ENCODE measurements around the gene PRR12. TPM values are rescaled to one million over a fixed set of nuclear protein-coding genes. Genes with fewer than 3 reads are reported as not detected.
"Not testable (repeated sequence)": the region's sequence is repeated elsewhere in the genome, so short reads cannot be mapped to it uniquely, and the experiment has no call there.

The PRR12 gene
- total and polyA plus RNA-seq, 10 donors, result 3.7 to 44.3 (median 23.1) TPM

- intact Hi-C loops (cut with DNase I; ENCODE audit: low total_unique reads), result no loop called here
- 95 to 99% (median 97%) methylated on average over 5 to 7 of the region's 7 CpGs for WGBS, 5 donors
- Histone ChIP-seq H3K27me3 (replicated peaks in 1 of 7) (no peaks in the 10 kb centered on the region), H3K9me3 (peaks cover 0 to 6% (median 0%) of the 10 kb centered on the region in 8 donors), H3K36me3 (peaks cover 0 to 95% (median 61%) of the 10 kb centered on the region in 6 donors), H3K4me1 (peaks cover 0 to 31% (median 22%) of the 10 kb centered on the region in 6 donors), H3K4me3 (no peak overlapping the region), H3K27ac (no peak overlapping the region)
- TF ChIP-seq POLR2AphosphoS5 (IDR thresholded peaks at IDR 0.05) (no peak), POLR2A (IDR thresholded peaks at IDR 0.05) (no peak), CTCF (IDR thresholded peaks at IDR 0.05 in 8 of 11, conservative IDR thresholded peaks at IDR 0.05 in 3 of 11) (no peak)
- DNase-seq, result no peak
These were observed 25.6 kb downstream of the PRR12 start for GRCh38 chr19:49616532-49616931.

- H3K4me3 ChIP-seq, result no peak overlapping the region
- peaks cover 0 to 98% (median 65%) of the 10 kb centered on the region in 6 donors for H3K36me3 ChIP-seq
- H3K4me1 ChIP-seq, result peaks cover 0 to 29% (median 20%) of the 10 kb centered on the region in 6 donors
- peaks cover 0 to 6% (median 0%) of the 10 kb centered on the region in 8 donors for H3K9me3 ChIP-seq
- intact Hi-C loops (cut with DNase I; ENCODE audit: low total_unique reads), result no loop called here
- no peak for TF ChIP-seq POLR2A (IDR thresholded peaks at IDR 0.05)
- TF ChIP-seq POLR2AphosphoS5 (IDR thresholded peaks at IDR 0.05), result no peak
- TF ChIP-seq CTCF (IDR thresholded peaks at IDR 0.05 in 8 of 11, conservative IDR thresholded peaks at IDR 0.05 in 3 of 11), result no peak
- H3K27me3 ChIP-seq (replicated peaks in 1 of 7), result no peaks in the 10 kb centered on the region
- 89 to 99% (median 93%) methylated on average over 7 of the region's 7 CpGs for WGBS, 5 donors
- no peak overlapping the region for H3K27ac ChIP-seq
- DNase-seq, result no peak
These were observed 26.0 kb downstream of the PRR12 start for GRCh38 chr19:49616945-49617344.

- WGBS, 5 donors, result 90 to 97% (median 93%) methylated on average over 13 of the region's 13 CpGs
- H3K27me3 ChIP-seq (replicated peaks in 1 of 7); H3K9me3 ChIP-seq; H3K27ac ChIP-seq; H3K4me3 ChIP-seq; DNase-seq; intact Hi-C loops (cut with DNase I; ENCODE audit: low total_unique reads): not testable (repeated sequence)
- Histone ChIP-seq H3K36me3 (peaks cover 0 to 98% (median 67%) of the 10 kb centered on the region in 6 donors), H3K4me1 (peaks cover 0 to 20% (median 11%) of the 10 kb centered on the region in 6 donors)
These were observed 26.9 kb downstream of the PRR12 start for GRCh38 chr19:49617860-49618259.

- WGBS, 5 donors, result 89 to 94% (median 90%) methylated on average over 12 to 27 of the region's 27 CpGs
- intact Hi-C loops (cut with DNase I; ENCODE audit: low total_unique reads), result no loop called here
- H3K36me3 ChIP-seq, result peaks cover 0 to 85% (median 38%) of the 10 kb centered on the region in 6 donors
These were observed 34.3 kb downstream of the PRR12 start for GRCh38 chr19:49624967-49625910.

More at GRCh38 chr19:49624967-49625910, 34.3 kb downstream of the PRR12 start:
- no peaks in the 10 kb centered on the region for H3K9me3 ChIP-seq
- no peaks in the 10 kb centered on the region for H3K27me3 ChIP-seq (replicated peaks in 1 of 7)
- TF ChIP-seq POLR2A (IDR thresholded peaks at IDR 0.05) (no peak), POLR2AphosphoS5 (IDR thresholded peaks at IDR 0.05) (peak in 1 of 3 donors; percentile 10), CTCF (IDR thresholded peaks at IDR 0.05 in 8 of 11, conservative IDR thresholded peaks at IDR 0.05 in 3 of 11) (no peak)
- H3K4me3 ChIP-seq, result no peak overlapping the region
- no peak overlapping the region for H3K27ac ChIP-seq
- DNase-seq, result no peak
- H3K4me1 ChIP-seq, result peaks cover 0 to under 1% (median 0%) of the 10 kb centered on the region in 6 donors
